ENCODE results near the gene FUT3.
"Not testable (repeated sequence)": the region's sequence is repeated elsewhere in the genome, so short reads cannot be mapped to it uniquely, and the experiment has no call there.

Gene FUT3

DNA sequence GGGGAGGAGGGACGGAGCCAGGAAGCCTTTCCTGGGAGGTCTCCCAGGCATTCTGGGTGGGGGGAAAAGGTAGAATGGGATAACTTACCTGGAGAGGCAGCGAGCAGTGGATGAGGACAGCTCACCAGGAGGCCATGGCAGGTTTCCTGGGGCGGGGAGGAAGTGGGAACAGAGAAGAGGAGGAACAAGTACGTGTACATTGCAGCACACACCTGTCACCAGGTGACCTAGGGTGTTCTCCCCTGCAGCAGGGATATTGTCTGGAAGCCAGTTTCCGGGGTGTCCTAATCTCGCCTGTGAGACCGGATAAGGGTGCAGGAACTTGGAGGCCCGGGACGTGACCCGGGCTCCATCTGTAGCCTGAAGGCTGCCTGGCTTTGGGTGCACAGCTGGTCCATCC is at the start of gene FUT3:
Gene FUT3, minus strand, starts transcription at position 148 of the 400 bp plus-strand sequence.
- DNase-seq: no peak

DNA sequence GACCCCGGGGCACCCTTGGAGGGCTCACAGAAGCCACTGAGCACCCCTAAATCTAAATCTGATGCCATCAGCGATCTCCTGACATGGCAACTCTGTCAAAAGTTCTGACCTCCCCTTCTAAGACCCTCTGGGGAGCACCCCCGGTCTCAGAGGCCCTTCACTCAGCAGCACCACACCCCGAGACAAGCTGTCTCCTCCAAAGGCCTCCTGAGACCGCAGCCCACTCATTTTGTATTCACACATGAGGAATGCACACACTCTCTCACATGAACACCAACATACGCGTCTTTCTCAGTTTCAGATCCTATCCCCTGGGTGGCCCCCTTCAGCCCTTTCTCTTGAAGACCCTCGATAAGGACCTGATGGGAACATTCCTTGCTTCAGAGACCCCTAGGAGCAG is 49.7 kb upstream of the FUT3 start:
- no peak for DNase-seq

DNA sequence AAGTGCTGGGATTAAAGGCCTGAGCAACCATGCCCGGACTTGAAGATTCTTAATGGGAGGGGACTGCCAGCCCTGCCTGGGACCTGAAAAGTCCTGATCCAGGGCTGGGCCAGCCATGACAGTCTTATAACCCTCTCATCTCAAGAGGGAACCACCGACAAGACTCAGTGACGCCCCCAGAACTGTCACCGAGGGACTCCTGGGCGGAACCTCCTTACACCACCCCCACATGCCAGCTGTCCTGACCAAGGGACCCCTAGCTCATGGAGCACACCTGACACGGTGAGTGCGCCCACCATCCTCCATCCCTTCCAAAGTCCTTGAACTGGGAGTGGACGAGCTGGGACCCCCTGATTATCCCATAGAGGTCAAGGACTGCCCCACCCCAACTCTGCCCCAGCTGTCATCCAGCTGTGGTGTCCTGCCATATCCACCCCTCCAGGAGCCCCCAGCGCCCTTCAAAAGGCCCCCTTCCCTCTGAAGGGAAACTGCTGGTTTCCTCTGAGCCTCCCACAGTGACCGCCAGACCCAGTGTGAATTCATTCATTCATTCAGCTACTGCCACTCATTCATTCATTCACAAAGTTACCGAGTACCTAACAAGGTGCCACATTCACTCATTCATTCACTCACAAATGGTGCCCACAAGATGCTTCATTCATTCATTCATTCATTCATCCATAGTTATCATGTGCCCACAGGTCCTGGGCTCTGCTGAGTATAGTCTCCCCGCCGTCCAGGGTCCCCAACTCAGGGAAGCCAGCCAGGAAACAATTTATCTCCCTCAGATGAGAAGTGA is 48.7 kb upstream of the FUT3 start:
- DNase-seq: no peak

DNA sequence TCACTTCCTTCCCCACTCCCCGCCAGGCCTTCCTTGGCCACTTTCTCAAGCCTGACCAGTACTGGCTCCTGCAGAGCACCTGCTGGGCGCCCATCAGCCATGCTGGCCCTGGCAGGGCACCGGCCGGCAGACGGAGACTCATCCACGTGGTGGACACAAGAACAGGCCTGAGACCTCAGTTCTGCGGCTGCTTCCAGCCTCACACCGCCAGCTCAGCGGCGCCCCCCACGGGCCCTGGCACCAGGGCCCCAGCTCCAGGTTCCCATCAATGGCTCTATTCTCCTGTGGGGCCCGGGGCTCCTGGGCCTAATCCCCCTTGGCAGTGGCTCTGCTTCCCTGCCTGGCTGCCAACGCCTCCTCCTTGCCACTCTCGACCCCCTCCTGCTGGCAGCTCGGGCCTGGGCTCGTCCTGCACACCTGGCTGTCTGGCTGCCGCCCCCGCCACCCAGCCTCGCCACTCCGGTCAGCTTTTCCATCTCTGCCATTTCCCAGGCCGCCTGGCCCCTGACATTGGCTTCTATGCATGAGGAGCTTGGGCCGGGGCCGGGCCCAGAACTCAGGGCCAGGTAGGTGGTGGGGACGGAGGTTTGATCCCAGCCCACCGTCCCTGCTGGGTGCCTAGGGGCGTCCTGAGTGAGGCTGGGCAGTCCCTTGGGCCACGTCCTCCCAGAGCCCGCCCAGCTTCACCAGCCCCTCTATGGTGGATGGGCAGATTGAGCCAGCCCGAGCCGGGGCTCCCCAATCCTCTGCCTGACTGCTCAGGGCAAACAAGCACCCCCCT is 46.1 kb upstream of the FUT3 start:
- no peak for DNase-seq

DNA sequence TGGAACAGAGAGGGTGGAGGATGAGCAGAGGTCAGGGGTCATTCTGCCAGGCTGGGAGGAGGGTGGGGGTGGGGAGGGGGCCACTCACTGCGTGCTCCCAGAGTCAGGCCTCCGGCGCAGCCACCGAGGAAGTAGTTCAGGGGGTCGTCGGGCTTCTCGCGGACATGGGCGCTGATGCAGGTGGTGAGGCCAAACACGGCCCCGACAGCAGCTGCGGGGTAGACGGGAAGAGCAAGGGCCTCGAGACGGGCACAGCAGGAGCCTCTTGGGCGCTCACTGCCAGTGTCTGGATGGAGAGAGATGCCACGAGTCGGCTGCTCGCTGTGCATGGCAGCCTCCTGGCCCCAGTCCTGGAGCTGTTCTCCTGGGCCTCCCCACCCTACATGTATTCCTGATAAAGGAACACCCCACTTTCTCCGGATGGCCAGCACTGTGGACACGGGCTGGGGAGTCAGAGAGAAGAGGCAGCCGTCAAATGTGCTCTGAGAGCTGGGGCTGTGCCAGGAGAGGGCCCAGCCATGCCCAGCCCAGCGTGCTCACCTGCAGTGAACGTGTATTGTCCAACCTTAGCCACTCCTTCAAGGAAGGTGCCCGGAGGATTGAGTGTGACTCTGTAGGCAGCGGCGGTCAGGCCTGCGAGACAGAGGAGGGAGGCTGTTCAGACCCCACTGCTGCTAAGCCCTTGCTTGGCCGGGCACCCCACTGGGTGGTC is 45.3 kb upstream of the FUT3 start:
- no peak for DNase-seq

DNA sequence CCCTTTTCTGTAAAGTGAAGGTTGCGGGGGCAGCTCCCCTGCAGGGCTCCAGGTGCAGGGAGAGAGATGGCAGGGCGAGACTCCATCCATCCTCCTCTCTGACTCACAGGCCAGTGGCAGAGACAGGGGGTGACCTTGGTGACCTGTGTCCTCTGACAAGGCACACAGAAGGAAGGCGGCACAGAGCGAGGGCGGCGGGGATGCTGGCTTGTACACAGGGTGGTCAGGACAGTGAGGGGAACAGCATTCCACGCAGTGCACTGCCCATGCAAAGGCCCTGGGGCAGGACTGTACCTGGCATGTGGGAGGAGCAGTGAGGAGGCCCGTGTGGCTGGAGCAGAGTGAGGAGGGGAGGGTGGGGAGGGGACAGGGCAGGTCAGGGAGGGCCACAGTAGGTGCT is 44.6 kb upstream of the FUT3 start:
- DNase-seq: no peak

DNA sequence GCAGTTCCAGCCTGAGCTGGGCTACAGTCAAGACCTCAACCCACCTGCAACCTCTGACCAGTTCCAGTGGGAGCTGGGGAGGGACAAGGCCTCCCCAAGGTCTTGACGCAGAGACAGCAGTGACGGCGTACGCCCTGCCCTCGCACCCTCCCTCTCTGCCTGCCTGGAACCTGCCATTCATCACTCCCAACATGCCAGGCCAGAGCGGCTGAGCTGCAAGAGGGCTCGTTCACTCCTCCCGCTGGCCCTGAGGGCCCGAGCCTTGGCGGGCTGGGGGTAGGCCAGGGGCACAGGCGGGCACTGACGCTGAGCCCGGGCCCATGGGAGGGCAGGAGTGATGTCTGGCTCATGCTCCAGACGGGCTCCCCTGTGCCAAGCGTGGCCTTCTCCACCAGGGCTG is 44.2 kb upstream of the FUT3 start:
- DNase-seq: no peak

DNA sequence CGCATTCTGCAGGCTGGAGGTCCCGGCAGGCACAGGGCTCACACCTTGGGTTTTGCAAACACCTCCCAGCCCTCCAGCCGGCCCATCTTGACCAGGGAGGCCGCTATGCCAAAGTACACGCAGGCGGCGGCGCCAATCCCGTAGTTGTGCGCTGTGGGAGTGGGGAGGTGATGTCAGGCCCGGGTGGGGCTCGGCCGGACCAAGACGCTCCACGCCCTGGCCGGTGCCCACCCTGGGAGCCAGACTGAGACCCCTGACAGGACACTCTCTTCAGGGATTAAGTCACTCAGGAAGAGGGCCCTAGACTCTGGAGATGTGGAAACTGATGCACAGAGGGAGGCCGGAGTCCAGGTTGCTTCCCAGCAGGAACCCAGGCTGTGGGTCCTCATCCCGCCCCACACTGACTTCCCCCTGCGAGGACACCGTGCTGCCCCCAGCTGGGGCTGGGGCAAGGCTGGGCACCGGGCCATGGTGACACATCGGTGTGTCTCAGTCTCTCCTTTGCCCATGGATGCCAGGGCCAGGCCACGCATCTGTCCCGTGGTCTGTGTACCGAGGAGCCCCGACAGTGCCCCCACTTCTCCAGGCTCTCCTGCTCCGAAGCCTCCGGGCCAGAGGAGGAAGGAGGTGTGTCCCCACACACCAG is 43.6 kb upstream of the FUT3 start:
- DNase-seq: no peak

DNA sequence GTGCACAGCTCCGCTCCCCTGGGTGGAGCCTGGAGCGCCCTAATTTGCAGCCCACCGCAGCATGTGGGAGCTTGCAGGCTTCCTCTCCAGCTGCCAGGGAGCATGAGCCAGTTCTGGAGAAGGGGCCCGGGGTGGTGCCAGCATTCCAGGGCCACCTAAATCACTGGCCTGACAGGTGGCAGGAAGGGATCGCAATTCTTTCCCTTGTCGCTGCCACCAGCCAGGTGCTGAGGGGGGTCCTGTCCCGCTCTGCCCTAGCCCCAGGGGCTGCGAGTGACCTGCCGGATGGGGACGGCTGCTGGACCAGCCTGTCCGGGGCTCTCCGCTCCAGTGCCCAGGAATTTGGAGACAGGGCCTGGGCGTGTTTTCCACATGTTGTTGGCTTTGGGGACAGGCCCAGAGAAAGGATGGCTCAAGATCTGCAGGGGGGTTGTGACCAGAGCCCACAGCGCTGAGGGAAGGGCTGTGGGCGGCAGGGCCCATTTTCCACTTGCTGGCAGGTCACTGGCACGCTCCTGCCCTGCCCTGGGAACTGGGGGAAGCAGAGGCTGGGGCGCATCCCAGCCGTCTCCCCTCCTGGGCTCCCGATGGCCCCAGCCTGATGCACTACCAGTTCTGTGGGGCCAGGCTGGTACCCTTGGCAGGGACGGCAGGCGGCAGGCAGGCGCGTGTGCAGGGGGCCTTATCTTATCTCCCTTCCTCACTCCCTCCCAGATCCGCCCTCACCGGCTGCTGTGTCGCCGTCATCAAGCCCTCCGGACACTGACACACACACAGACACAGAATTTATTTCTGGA is 42.9 kb upstream of the FUT3 start:
- peak; percentile 95 for DNase-seq

DNA sequence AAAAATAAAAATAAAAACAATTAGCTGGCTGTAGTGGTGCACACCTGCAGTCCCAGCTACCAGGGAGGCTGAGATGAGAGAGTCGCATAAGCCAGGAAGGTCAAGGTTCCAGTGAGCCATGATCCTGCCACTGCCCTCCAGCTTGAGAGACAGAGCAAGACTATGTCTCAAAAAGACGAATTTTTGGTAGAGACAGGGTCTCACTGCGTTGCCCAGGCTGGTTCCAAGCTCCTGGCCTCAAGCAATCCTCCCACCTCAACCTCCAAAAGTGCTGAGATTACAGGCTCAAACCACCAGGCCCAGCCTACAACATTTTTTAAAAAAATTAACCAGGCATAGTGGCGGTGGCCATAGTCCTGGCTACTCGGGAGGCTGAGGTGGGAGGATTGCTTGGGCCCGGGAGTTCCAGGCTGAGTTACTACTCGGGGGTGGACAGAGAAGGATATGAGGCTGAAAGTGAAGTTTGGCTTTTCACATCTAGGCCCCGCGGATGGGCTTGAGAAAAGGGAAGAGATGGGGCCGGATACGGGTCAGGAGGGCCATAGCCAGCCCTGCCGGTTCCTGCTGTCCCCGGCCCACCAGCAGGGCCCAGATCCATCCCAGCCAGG is 42.2 kb upstream of the FUT3 start:
- DNase-seq: no peak

DNA sequence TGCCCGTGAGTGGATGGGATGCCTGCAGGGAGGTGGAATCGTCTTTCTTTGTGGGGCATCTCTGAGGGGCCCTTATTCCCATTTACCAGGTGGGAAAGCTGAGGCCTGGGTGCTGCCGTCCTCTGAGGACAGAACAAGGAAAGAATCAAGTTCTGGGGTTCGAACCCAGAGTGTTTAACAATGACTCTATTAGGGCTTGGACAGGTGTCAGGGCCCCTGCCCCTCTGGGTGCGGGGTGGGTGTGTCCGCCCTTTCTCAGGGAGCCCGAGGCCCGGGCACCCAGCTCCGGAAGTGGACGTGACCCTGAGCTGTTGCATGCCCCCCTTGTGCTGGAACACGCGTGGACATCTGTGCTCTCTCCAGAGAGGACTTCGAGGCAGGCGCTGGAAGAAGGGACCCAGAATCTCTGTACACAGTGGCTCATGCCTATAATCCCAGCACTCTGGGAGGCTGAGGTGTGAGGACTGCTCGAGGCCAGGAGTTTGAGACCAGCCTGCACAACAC is 41.6 kb upstream of the FUT3 start:
- no peak for DNase-seq

DNA sequence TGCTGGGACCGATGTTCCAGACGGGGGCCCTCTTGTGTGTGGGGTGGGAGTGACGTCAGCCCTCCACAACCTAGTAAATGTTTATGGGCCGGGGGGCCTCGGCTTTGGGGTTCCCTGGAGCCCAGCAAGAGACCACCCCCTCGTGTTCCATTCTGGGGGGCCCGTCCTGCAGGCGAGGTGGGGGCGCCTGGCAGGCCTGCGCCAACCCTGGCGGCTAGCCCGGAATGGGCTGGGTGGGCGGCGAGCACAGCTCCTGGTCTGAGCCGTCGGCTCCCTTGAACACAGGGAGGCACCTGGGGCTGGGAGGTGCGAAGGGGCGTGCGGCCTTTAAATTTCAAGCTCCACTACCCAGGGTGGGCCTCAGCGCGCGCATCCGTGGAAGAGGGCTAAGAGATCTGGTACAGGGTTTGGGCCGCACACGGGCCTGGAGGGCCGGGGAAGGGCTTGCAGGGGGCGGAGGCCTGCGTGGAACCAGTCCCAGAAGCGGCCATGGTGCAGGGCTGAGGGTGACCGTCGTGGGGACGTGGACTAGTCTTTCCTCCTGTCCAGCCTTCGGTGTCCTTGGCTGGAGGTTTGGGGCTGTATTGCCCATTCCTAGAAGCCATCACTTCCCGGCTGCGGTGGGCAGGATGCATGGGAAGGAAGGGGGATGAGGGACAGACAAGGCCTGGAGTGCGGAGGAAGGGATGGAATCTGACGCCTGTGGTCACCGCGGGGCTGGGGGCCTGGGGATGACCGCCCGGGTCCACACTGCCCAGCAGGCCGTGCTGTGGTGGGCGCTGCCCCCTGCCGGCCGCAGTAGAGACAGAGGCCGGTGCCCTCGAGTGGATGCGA is 40.9 kb upstream of the FUT3 start:
- DNase-seq: peak; percentile 62

DNA sequence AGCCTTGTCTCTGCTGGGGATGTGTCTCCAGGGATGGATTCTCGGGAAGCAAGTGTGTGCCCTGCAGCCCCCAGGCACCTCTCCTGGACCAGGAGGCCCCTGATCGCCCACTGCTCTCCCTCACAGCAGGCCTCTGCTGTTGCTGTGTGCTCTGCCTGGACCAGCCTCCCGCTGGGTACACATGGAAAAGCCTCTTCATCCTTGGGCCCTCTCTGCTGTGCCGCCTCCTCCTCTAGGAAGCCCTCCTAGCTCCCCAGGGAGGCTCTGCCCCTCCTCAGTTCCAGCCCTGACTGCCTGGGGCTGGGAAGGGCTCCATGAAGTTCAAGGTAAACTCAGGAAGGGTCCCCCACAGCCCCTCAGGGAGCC is 40.3 kb upstream of the FUT3 start:
- DNase-seq: no peak

DNA sequence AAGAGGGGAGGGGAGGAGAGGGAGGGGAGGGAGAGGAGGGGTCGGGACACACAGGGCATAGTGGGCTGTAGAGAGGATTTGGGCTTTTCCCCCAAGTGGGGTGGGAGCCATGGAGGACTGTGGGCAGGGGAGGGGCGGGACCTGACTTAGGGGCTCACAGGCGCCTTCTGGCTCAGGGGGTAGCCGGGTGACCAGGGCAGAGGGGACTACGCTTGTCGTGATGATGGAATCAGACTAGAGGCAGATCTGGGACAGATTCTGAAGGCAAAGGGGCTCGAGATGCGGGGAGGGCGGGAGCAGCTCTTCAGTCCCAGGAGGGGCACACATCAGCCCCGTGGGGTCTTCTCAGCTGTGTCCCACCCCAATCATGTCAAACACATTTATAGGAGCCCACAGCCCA is 38.9 kb upstream of the FUT3 start:
- no peak for DNase-seq

DNA sequence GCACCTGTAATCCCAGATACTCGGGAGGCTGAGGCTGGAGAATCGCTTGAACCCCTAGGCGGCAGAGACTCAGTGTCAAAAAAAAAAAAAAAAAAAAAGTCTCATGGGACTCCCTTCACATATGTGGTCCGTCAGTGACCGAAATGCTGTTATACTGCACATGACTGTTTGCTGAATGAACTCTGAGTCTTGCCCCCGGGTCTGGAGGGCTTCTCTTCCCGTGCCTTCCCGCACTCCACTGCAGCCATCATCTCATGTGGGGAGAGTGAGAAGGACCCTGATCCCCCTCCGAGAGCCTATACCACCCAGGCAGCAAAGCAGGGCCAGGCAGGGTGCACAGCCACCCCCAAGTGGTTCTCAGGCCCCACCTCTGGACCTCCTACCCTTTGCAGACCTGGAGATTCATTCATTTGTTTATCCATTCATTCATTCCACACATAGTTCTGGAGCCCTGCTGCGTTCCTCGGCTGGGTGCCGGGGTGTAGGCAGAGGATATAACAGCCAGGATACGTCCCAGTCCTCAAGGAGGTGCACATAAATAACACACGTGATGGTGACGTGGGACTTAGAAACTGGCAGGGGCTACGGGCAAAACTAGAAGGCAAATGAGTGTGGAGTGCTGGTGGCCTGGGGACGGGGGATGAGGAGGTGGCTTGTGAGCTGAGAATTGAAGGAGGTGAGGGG is 38.2 kb upstream of the FUT3 start:
- DNase-seq: no peak

DNA sequence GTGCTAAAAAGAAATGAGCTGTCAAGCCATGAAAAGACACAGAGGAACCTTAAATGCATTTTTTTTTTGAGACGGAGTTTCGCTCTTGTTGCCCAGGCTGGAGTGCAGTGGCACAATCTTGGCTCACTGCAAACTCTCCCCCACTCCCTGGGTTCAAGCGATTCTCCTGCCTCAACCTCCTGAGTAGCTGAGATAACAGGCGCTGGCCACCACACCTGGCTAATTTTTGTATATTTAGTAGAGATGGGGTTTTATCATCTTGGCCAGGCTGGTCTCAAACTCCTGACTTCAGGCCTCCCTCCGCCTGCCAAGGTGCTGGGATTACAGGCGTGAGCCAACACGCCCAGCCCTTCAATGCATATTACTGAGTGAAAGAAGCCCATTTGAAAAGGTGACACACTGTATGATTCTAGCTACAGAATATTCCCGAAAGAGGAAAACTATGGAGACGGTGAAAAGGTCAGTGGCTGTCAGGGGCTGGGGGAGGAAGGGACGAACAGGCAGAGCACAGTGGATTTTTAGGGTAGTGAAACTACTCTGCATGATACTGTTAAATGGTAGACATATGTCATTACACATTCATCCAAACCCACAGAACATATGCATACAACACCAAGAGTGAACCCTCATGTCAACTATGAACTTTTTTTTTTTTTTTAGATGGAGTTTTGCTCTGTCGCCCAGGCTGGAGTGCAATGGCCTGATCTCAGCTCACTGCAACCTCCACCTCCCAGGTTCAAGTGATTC is 33.0 kb upstream of the FUT3 start:
- not testable (repeated sequence) for DNase-seq

DNA sequence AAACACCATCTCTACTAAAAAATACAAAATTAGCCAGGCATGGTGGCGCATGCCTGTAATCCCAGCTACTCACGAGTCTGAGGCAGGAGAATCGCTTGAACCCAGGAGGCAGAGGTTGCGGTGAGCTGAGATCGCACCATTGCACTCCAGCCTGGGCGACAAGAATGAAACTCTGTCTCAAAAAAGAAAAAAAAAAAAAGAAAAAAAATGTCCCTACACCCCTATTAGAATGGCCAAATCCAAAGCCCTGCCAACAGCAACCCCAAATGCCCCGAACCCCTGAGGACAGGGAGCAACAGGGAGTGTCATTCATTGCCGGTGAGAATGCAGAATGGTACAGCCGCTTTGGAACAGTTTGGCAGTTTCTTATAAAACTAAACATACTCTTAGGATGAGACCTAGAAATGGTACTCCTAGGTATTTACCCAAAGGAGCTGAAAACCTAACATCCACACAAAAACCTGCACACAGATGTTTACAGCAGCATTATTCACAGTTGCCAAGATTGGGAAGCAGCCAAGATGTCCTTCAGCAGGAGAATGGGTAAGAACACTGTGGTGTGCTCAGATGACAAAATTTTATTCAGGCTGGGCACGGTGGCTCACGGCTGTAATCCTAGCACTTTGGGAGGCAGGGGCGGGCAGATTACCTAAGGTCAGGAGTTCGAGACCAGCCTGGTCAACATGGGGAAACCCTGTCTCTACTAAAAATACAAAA is 32.1 kb upstream of the FUT3 start:
- not testable (repeated sequence) for DNase-seq

DNA sequence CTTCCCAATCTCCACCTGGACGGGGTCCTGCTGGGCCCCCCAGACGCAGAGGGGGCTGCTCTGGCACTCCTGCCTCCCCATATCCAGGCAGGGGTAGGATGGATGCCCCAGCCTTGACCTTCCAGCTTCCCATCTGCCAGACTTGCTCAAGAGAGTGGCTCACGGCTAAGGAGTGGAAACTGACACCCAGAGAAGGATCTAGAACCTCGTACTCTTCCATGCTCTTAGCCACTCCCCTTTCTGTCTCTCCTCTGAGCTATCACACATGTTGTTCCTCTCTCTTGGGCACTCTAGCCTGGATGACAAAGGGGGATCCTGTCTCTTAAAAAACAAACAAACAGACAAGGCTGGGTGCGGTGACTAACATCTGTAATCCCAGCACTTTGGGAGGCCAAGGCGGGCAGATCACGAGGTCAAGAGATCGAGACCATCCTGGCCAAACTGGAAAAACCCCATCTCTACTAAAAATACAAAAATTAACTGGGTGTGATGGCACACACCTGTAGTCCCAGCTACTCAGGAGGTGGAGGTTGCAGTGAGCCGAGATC is 31.2 kb upstream of the FUT3 start:
- DNase-seq: no peak

Data from hematopoietic multipotent progenitor cell treated with erythropoietin and hydrocortisone succinate and interleukin-3 and kit ligand, for 4 days (in vitro differentiated cells).